Retinal pigment epithelial cell (primary cell): ENCODE measurements around the gene IGFBP3.

Experiments
- DNase-seq: peaks from one replicate; pipeline ENCODE4 v3.0.0-alpha.2; 2010; ENCODE audit warnings: low read depth
- H3K4me3 ChIP-seq: 2 replicates; pipeline ENCODE4 v1.5.1; 2011; ENCODE audit warnings: mild to moderate bottlenecking, low read length, control low read depth, moderate library complexity
- TF ChIP-seq, protein P1 (sequence below): conservative IDR thresholded peaks from 2 replicates; pipeline ENCODE4 v1.5.1; 2011; ENCODE audit warnings: low read depth, low read length, control low read depth, inconsistent platforms

IGFBP3 gene

DNA sequence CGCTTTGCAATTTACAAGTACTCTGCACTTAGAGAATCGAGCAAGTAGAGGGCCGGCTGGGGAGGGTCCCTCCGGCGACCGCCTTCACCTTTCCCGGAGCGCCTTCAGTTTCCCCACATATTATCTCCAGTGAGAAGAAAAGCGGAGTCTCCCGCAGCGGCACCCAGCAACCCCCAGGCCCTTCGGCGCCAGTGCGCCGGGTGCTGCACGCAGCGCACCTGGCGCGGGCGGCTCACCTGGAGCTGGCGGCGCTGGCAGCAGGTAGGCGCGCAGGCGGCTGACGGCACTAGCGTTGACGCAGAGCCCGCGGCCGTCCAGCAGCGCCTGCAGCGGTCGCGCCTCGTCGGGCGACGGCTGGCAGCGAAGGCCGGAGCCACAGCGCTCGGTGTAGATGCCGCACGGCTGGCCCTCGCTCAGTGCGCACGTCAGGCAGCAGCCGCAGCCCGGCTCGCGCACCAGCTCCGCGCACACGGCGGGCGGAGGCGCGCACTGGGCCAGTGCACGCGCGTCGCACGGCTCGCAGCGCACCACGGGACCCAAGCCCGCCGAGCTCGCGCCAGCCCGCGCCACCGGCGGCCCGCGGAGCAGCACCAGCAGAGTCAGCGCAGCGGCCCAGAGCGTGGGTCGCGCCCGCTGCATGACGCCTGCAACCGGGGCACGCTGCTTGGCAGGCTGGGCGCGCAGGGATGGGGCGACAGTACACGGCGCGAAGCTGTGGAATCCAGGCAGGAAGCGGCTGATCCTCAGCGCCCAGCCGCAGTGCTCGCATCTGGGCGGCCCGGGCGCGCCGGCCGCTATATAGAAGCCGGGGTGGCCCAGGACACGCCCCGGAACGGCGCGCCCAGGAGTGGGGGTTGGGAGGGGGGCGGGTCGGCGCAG is at the start of gene IGFBP3:
Gene IGFBP3 (minus strand): TSS at position 771 of the 879 bp plus-strand sequence. CDS start 132 bp downstream, at position 639.
- no peak for DNase-seq
- H3K4me3 ChIP-seq: peak within 1 kb of the TSS; percentile 43
- TF ChIP-seq, protein P1, sequence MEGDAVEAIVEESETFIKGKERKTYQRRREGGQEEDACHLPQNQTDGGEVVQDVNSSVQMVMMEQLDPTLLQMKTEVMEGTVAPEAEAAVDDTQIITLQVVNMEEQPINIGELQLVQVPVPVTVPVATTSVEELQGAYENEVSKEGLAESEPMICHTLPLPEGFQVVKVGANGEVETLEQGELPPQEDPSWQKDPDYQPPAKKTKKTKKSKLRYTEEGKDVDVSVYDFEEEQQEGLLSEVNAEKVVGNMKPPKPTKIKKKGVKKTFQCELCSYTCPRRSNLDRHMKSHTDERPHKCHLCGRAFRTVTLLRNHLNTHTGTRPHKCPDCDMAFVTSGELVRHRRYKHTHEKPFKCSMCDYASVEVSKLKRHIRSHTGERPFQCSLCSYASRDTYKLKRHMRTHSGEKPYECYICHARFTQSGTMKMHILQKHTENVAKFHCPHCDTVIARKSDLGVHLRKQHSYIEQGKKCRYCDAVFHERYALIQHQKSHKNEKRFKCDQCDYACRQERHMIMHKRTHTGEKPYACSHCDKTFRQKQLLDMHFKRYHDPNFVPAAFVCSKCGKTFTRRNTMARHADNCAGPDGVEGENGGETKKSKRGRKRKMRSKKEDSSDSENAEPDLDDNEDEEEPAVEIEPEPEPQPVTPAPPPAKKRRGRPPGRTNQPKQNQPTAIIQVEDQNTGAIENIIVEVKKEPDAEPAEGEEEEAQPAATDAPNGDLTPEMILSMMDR: no peak

GRCh38 chr7:45970454-45970853 is 49.4 kb upstream of the IGFBP3 start:
- TF ChIP-seq, protein P1: no peak
- no peak for DNase-seq
- H3K4me3 ChIP-seq: no peak overlapping the region

- TF ChIP-seq, protein P1: no peak
- H3K4me3 ChIP-seq: no peak overlapping the region
- DNase-seq: no peak
Measured at GRCh38 chr7:45969940-45970339, 48.9 kb upstream of the IGFBP3 start.

- no peak for DNase-seq
- TF ChIP-seq, protein P1: no peak
Measured at GRCh38 chr7:45968856-45969541, 47.9 kb upstream of the IGFBP3 start.

DNA sequence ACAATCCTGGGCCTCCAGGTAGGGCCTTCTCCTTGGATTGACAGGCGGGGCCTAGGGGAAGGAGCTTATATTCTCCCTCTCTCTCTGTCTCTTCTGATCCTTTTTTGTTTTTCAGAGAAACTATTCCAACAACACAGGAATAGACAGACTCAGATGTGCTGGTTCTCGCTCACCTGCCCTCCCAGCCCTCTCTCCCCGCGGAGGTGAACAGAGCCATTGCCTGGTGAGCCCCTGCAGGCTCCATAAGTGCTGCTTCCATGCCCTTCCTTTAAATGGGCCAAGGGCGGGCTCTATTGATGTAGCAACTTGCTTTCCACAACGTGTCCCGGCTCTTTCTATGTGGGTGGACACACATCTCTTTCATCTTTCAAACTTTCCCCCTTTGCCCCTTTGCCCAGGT is 47.2 kb upstream of the IGFBP3 start:
- no peak overlapping the region for H3K4me3 ChIP-seq
- no peak for DNase-seq
- TF ChIP-seq, protein P1: no peak

More at GRCh38 chr7:45968856-45969541, 47.9 kb upstream of the IGFBP3 start:
- no peak overlapping the region for H3K4me3 ChIP-seq

DNA sequence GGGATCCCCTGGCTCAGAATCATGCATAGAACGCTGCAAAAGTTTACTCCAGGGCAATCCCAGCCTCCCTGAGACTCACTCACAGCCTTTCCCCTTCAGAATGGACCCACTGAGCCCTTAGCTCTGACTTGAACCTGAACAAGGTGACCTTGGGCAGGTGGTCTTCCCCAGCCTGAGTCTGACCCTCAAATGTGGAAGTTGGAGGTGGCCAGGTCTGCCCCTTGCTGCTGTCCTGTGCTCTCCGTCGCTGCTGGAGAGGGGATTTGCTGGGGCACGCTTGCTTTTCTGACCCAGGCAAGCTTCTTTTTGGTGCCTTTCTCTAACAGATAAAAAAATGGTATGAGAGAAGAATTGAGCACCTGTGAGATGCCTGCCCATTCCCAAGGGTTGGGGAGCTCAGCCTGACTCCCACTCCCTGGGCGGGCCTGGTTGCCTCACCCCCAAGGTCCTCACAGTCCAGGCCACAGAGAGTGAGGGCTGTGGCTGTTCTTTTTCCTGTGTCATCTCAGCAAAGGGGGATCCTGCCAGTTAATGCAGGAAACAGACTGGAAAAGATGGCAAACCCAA is 46.6 kb upstream of the IGFBP3 start:
- TF ChIP-seq, protein P1: no peak
- no peak overlapping the region for H3K4me3 ChIP-seq
- no peak for DNase-seq
